Colonic mucosa (tissue), 4 donors: ENCODE results near the gene GRIK2. TPM values are rescaled to one million over a fixed set of nuclear protein-coding genes. Genes with fewer than 3 reads are reported as not detected.

ENCODE experiments used
- DNase-seq: peaks from one replicate; pipeline ENCODE4 v3.0.0-alpha.2; 2020
- H3K27ac ChIP-seq: fragments of 200-600 bp; one replicate; pipeline ENCODE4 v1.8.0; 2021
- H3K27me3 ChIP-seq: fragments of 200-600 bp; one replicate; pipeline ENCODE4 v1.8.0; 2021
- H3K36me3 ChIP-seq: fragments of 200-600 bp; one replicate; pipeline ENCODE4 v1.8.0; 2021
- H3K4me1 ChIP-seq: fragments of 200-600 bp; one replicate; pipeline ENCODE4 v1.8.0; 2021; ENCODE audit warnings: mild to moderate bottlenecking
- H3K4me3 ChIP-seq: fragments of 200-600 bp; one replicate; pipeline ENCODE4 v1.8.0; 2021
- H3K9ac ChIP-seq, 2 donors: one replicate each; pipeline ENCODE4 v1.7.0; 2013; ENCODE audit warnings: control low read depth in 2 of 2, low read depth in 2 of 2, low read length in 2 of 2
- H3K9me3 ChIP-seq: fragments of 200-600 bp; one replicate; pipeline ENCODE4 v1.8.0; 2021
- intact Hi-C: fragments of 100-400 bp; cut with DNase I; formaldehyde crosslinking; loops from one replicate; pipeline ENCODE4 v1.14.1; 2022
- total RNA-seq, 2 donors: library from RNA; stranded (reverse); fragmentation: NEBNext Ultra II Directional in 1 of 2; extraction: Animal tissue kit (Norgen Biotek cat#: 25700) in 1 of 2; gene quantifications; one replicate each; pipeline ENCODE4 v1.2.1, GENCODE V29; 2021
- TF ChIP-seq, protein P1 (sequence below): fragments of 200-600 bp; IDR thresholded peaks from one replicate; pipeline ENCODE4 v1.8.0; 2022; ENCODE audit warnings: antibody characterized with exemption, mild to moderate bottlenecking
- donor health status: healthy.
- donor health status: DM: no; HTN: no; CAD: no.
- donor health status: DM: no; HTN: no; CAD: no.

GRIK2 gene
- total RNA-seq, 2 donors from 2014 or later, result 0.50 to 0.72 TPM

DNA sequence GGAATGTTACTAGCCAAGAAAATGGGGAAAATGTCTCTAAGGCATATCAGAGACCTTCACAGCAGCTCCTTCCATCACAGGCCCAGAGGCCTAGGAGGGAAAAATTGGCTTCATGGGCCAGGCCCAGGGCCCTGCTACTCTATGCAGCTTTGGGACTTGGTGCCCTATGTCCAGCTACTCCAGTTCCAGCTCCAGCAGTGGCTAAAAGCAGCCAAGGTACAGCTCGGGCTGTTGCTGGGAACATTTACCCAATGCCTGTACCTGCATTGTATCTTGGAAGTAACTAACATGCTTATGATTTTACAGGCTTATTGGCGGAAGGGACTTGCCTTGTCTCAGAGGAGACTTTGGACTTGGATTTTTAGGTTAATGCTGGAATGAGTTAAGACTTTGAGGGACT lies 390.6 kb downstream of the GRIK2 start:
- H3K4me3 ChIP-seq, result no peak overlapping the region
- no peaks in the 10 kb centered on the region for H3K36me3 ChIP-seq
- TF ChIP-seq, protein P1, sequence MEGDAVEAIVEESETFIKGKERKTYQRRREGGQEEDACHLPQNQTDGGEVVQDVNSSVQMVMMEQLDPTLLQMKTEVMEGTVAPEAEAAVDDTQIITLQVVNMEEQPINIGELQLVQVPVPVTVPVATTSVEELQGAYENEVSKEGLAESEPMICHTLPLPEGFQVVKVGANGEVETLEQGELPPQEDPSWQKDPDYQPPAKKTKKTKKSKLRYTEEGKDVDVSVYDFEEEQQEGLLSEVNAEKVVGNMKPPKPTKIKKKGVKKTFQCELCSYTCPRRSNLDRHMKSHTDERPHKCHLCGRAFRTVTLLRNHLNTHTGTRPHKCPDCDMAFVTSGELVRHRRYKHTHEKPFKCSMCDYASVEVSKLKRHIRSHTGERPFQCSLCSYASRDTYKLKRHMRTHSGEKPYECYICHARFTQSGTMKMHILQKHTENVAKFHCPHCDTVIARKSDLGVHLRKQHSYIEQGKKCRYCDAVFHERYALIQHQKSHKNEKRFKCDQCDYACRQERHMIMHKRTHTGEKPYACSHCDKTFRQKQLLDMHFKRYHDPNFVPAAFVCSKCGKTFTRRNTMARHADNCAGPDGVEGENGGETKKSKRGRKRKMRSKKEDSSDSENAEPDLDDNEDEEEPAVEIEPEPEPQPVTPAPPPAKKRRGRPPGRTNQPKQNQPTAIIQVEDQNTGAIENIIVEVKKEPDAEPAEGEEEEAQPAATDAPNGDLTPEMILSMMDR, result no peak
- no peaks in the 10 kb centered on the region for H3K27me3 ChIP-seq
- H3K9ac ChIP-seq, result no peak overlapping the region
- no peaks in the 10 kb centered on the region for H3K9me3 ChIP-seq
- DNase-seq, result no peak
- intact Hi-C loops, result no loop called here
- no peaks in the 10 kb centered on the region for H3K4me1 ChIP-seq
- no peak overlapping the region for H3K27ac ChIP-seq

DNA sequence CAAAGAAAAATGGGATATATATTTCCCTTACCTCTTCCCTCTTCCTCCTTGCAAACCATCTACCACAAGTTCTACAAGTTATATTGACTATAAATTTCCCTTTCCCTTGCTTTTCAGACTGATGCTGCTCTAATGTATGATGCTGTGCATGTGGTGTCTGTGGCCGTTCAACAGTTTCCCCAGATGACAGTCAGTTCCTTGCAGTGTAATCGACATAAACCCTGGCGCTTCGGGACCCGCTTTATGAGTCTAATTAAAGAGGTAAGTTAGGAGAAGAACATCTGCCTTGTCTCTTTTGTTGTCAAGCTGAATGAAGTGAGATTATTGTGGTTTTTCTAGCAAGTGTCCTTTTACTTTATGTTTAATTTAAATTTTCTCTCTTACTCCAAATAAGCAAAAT lies 406.0 kb downstream of the GRIK2 start:
- no peak overlapping the region for H3K4me3 ChIP-seq
- TF ChIP-seq, protein P1, result no peak
- no peak overlapping the region for H3K9ac ChIP-seq
- intact Hi-C loops, result no loop called here
- no peak for DNase-seq
- no peak overlapping the region for H3K27ac ChIP-seq
- H3K27me3 ChIP-seq, result no peaks in the 10 kb centered on the region
- no peaks in the 10 kb centered on the region for H3K36me3 ChIP-seq
- H3K9me3 ChIP-seq, result no peaks in the 10 kb centered on the region
- H3K4me1 ChIP-seq, result no peaks in the 10 kb centered on the region

DNA sequence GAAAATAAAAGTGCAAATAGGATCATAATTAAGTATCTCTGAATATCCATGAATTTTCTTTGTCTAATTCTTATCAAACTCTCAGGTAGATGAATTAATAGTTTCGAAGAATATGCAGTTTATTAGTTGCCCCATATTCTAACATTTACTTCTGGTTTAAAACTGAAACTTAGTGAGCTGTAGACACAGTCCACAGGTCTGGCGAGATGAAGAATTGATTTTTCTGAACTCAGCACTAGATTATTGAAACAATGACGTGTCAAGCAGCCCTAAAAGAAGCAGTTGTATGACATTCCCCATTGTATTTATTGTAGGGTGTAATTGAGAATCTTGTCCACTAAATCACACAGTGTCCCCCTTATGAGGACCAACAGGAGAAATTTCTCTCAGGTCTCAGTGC lies 407.1 kb downstream of the GRIK2 start:
- no peaks in the 10 kb centered on the region for H3K9me3 ChIP-seq
- no peak overlapping the region for H3K4me3 ChIP-seq
- no peak overlapping the region for H3K27ac ChIP-seq
- no peak overlapping the region for H3K9ac ChIP-seq
- H3K4me1 ChIP-seq, result no peaks in the 10 kb centered on the region
- no peaks in the 10 kb centered on the region for H3K27me3 ChIP-seq
- no peak for DNase-seq
- intact Hi-C loops, result no loop called here
- H3K36me3 ChIP-seq, result no peaks in the 10 kb centered on the region
- TF ChIP-seq, protein P1, result no peak

DNA sequence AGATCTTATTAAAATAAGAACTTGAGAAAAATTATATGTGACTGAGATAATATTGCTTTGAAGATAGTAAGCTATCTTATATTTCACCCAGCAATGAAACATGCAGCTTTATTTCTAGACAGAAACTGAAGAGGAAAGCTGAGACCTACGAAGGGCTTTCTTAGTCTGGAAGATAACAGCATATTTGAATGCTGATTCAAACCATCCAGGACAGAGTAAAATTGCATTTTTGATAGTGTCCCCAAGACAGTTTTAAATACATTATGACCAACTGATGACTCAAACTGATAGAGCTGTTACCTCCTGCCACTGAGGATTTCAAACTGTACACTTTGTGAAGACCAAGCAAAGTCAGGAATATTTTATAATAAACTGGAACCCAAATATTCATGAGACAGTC lies 409.6 kb downstream of the GRIK2 start:
- no peak overlapping the region for H3K9ac ChIP-seq
- H3K4me3 ChIP-seq, result no peak overlapping the region
- intact Hi-C loops, result no loop called here
- H3K4me1 ChIP-seq, result no peaks in the 10 kb centered on the region
- no peaks in the 10 kb centered on the region for H3K9me3 ChIP-seq
- H3K27me3 ChIP-seq, result no peaks in the 10 kb centered on the region
- no peak for DNase-seq
- H3K27ac ChIP-seq, result no peak overlapping the region
- TF ChIP-seq, protein P1, result no peak
- no peaks in the 10 kb centered on the region for H3K36me3 ChIP-seq

DNA sequence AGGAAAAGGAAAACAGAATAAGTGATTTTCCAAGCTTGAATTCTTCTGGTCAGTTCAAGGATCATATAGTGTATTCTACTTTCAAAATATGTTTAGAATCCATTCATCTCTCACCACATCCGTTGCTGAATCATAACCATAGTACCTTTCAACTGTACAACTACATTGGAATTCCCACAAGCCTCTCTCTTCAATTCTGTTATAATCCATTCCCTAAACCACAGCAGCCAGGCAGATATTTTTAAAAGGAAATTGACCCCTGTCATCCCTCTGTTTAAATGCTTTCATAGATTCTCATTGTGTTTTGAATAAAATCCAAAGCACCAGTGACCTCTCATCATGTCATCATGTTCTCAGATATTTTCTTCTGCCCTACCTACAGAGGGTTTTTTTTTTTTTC lies 412.7 kb downstream of the GRIK2 start:
- Histone ChIP-seq H3K9me3 (no peaks in the 10 kb centered on the region), H3K4me1 (no peaks in the 10 kb centered on the region), H3K27ac (no peak overlapping the region), H3K27me3 (no peaks in the 10 kb centered on the region), H3K4me3 (no peak overlapping the region), H3K36me3 (no peaks in the 10 kb centered on the region), H3K9ac (no peak overlapping the region)
- intact Hi-C loops, result no loop called here
- TF ChIP-seq, protein P1, result no peak
- no peak for DNase-seq

DNA sequence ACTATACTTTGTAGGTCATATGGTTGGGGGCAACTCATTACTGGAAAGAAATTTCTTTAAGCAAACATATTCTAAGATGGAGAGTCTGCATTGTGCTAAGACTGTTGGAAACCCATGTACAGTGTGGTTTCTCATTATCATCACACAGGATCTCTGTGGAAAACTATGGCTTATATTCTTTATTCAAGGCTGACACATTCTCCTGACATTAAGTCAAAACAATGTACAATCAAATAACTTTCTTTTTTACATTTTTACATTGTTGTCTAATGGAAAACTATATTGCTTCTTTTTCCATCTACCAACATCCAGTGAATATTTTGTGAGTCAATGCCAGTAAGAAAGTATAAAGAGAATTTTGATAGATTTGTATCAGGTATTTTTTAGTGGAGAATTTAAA lies 417.6 kb downstream of the GRIK2 start:
- no peak for DNase-seq

More for the DNA sequence above, 417.6 kb downstream of the GRIK2 start:
- Histone ChIP-seq H3K36me3 (no peaks in the 10 kb centered on the region), H3K9ac (no peak overlapping the region), H3K4me3 (no peak overlapping the region), H3K9me3 (no peaks in the 10 kb centered on the region), H3K27me3 (no peaks in the 10 kb centered on the region), H3K27ac (no peak overlapping the region), H3K4me1 (no peaks in the 10 kb centered on the region)
- intact Hi-C loops, result no loop called here
- TF ChIP-seq, protein P1, result no peak
